Adipocyte (in vitro differentiated cells): ENCODE measurements around the gene WHRN.

ENCODE experiments used
- DNase-seq: peaks from one replicate; pipeline ENCODE4 v3.0.0-alpha.2; 2015; ENCODE audit warnings: low read depth
- H3K27me3 ChIP-seq: replicated peaks from 2 replicates; pipeline ENCODE4 v1.7.0; 2013; ENCODE audit warnings: mild to moderate bottlenecking, low read length, moderate library complexity; ENCODE audit not compliant: control insufficient read depth, insufficient read depth
- H3K36me3 ChIP-seq: 2 replicates; pipeline ENCODE4 v1.7.0; 2013; ENCODE audit warnings: low read length, mild to moderate bottlenecking, moderate library complexity; ENCODE audit not compliant: control insufficient read depth, insufficient read depth, severe bottlenecking
- H3K4me1 ChIP-seq: 2 replicates; pipeline ENCODE4 v1.7.0; 2013; ENCODE audit warnings: mild to moderate bottlenecking, low read length, moderate library complexity; ENCODE audit not compliant: control insufficient read depth, insufficient read depth
- H3K4me3 ChIP-seq: 2 replicates; pipeline ENCODE4 v1.7.0; 2013; ENCODE audit warnings: mild to moderate bottlenecking, low read length, moderate library complexity
- H3K9ac ChIP-seq: 2 replicates; pipeline ENCODE4 v1.7.0; 2013; ENCODE audit warnings: mild to moderate bottlenecking, low read length, moderate library complexity
- H3K9me3 ChIP-seq: 2 replicates; pipeline ENCODE4 v1.7.0; 2013; ENCODE audit warnings: mild to moderate bottlenecking, low read length, moderate library complexity; ENCODE audit not compliant: control insufficient read depth

WHRN gene

DNA sequence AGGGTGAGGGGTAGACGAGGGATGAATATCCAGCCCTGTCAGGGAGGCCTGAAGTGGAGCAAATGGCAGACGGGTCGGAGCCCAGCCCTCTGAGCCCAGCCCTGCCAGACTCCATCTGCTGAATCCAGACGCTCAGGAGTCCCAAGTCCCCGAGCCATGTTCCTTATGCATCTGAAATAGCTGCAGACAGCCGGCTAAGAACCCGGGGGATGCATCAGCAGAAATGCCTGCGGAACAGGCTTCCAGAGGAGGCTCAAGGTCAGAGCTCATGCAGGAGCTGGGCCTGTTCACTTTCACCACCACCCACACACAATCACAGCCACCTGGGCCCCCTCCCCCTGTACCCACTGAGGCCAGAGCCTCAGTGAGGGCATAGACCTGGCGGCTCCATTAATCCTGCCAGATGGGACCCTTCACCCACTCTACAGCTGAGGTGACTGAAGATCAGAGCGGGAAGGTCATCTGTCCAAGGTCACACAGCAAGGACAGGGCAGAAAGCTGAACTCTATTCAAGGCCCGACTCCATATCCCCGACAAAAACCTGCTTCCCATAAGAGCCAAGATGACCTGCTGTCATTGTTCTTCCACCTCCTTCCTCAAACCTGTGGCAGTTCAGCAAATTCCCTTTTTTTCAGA, 93.1 kb downstream of the WHRN start:
- H3K4me1 ChIP-seq, result peaks cover 9% of the 10 kb centered on the region
- DNase-seq, result no peak
- peaks cover 24% of the 10 kb centered on the region for H3K27me3 ChIP-seq
- no peak overlapping the region for H3K4me3 ChIP-seq
- H3K9ac ChIP-seq, result no peak overlapping the region
- no peaks in the 10 kb centered on the region for H3K36me3 ChIP-seq
- H3K9me3 ChIP-seq, result no peaks in the 10 kb centered on the region

DNA sequence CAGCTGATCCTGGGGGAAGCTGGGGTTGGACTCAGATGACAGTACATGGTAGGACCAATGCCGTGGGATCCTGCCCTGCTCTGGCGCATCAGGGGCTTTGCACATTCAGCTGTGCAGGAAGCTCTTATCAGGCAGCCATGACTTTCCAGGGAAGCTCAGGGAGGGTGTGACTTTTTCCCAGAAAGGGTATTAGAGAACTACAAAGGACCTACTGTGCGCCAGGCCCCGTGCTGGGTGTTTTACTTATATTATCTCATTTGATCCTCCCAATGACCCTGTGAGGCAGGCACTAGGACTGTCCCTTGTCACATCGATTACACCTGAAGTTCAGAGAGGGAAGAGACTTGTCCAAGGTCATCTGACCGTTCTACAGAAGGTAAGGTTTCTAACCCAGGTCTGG, 93.8 kb downstream of the WHRN start:
- Histone ChIP-seq H3K4me3 (no peak overlapping the region), H3K4me1 (peaks cover 9% of the 10 kb centered on the region), H3K36me3 (no peaks in the 10 kb centered on the region), H3K9ac (no peak overlapping the region), H3K27me3 (peaks cover 26% of the 10 kb centered on the region), H3K9me3 (no peaks in the 10 kb centered on the region)
- no peak for DNase-seq

DNA sequence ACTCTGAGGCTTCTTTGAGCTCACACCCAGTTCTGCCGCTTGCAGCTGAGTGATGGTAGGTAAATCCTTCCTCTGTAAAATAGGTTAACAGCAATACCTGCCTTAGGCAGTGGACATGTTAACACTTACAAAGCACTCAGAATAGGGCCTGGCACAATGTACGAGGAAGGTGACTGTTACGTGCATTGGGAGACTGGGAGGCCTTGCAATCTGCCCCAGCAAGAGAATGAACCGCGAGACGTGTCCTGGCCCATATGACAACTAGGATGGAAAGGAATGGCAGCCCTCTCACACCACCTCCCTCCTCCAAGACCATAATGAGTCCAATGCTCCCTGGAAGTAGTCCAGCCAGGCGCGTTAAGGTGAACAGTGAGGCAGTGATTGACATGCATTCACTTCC, 94.4 kb downstream of the WHRN start:
- DNase-seq, result no peak
- no peak overlapping the region for H3K4me3 ChIP-seq
- peaks cover 9% of the 10 kb centered on the region for H3K4me1 ChIP-seq
- H3K9ac ChIP-seq, result no peak overlapping the region
- H3K27me3 ChIP-seq, result peaks cover 26% of the 10 kb centered on the region
- no peaks in the 10 kb centered on the region for H3K36me3 ChIP-seq
- no peaks in the 10 kb centered on the region for H3K9me3 ChIP-seq

DNA sequence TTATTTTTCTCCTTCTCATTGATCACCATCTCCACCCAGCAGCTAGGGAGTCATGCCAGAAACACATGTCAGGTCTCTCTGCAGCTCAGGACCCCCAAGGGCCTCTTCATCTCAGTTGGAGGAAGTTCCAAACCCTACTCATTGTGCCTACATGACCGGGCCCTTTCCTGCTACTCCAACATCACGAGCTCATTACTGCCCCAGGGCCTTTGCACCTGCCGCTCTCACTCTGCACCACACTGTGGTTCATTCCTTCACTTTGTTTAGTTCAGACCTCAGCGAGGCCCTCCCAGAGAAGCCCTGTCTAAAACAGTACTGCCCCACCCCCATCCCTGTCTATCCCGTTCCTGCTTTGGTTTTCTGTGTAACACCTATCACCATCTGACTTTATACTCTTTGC, 95.4 kb downstream of the WHRN start:
- Histone ChIP-seq H3K9me3 (no peaks in the 10 kb centered on the region), H3K27me3 (peaks cover 26% of the 10 kb centered on the region), H3K36me3 (no peaks in the 10 kb centered on the region), H3K4me1 (peaks cover 9% of the 10 kb centered on the region), H3K9ac (no peak overlapping the region), H3K4me3 (no peak overlapping the region)
- no peak for DNase-seq

DNA sequence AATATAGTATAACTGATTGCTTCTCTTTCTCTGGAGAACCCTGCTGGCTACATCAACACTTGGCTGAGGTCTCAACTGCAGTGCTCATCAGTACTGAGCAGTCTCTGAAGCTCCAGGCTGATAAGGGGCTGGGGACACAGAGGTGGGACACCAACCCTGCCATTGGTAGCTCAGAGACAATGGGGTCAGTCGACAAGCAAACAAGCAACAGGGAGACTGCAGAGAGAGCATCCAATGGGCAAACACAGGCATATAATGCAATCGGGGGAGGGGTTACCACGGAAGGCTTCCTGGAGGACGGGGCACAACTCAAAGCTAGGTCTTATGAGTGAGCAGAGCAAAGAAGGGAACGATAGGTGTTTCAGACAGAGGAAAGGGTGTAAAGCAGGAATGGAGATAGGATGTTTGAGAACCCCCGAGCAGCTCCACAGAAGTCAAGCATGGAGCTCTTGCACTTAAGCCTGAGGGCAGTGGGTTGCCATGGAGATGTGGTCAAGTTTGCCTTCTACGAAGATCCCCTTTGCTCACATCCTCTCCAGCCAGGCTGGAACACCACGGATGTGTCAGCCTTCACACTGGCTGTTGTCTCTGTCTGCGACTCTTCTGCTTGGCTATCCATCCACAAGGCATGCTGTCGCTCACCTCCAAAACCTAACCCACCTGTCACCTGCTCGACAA, 96.0 kb downstream of the WHRN start:
- peaks cover 6% of the 10 kb centered on the region for H3K4me1 ChIP-seq
- H3K36me3 ChIP-seq, result no peaks in the 10 kb centered on the region
- no peak overlapping the region for H3K9ac ChIP-seq
- no peaks in the 10 kb centered on the region for H3K9me3 ChIP-seq
- peaks cover 26% of the 10 kb centered on the region for H3K27me3 ChIP-seq
- DNase-seq, result no peak
- H3K4me3 ChIP-seq, result no peak overlapping the region

DNA sequence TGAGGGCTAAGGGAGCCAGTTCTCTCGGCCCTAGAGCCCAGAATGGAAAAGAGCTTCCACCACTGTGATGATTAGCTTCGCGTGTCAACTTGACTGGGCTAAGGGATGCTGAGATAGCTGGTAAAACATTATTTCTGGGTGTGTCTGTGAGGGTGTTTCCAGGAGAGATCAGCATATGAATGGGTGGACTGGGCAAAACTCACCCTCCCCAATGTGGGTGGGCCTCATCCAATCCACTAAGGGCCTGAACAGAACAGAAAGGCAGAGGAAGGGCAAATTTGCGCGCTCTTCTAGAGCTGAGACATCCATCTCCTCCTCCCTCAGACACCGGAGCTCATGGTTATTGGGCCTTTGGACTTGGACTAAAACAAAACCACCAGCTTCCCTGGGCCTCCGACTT, 96.6 kb downstream of the WHRN start:
- Histone ChIP-seq H3K9me3 (no peaks in the 10 kb centered on the region), H3K9ac (no peak overlapping the region), H3K27me3 (peaks cover 29% of the 10 kb centered on the region), H3K36me3 (no peaks in the 10 kb centered on the region), H3K4me3 (no peak overlapping the region), H3K4me1 (peaks cover under 1% of the 10 kb centered on the region)
- no peak for DNase-seq

DNA sequence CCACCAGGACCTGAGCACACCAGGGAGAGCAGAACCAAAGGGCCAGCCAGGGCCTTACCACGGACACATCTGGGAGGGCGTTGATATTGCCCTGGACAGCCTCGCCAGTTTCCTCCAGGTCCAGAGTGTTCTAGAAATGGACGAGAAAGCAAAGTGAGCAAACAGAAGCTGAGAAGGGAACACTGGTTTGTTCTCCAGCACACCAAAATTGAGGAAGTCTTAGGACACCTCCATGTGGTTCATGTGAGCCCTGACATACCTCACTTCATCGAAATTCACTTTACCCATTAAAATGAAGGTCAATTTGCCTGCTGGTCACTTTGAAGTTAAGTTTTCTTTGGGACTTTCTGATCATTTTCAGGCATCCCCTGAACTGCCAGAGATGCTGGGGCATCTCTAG, 97.4 kb downstream of the WHRN start:
- no peak overlapping the region for H3K9ac ChIP-seq
- no peak for DNase-seq

DNA sequence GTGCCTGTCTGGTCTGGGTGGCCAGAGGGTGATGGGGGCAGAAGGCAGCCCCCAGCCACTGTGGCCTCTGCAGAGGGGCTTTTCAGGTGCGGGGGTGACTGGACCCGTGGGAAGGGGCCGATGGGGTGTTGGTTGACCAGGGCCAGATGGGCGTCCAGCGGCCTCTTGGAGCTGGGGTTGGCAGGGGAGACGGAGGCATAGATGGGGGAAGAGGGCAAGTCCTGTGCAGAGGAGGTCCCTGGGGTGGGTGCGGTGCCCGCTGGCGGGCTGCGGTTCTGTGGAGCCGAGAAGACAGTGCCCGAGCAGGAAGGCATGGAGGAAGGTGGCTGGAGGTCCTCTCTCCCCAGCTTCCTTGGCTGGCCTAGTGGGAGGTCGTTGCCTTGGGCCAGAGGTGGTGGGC, 98.8 kb downstream of the WHRN start:
- Histone ChIP-seq H3K27me3 (peaks cover 28% of the 10 kb centered on the region), H3K9ac (no peak overlapping the region), H3K9me3 (no peaks in the 10 kb centered on the region), H3K4me1 (no peaks in the 10 kb centered on the region), H3K36me3 (no peaks in the 10 kb centered on the region), H3K4me3 (no peak overlapping the region)
- no peak for DNase-seq

More for the DNA sequence above, 97.4 kb downstream of the WHRN start:
- no peaks in the 10 kb centered on the region for H3K4me1 ChIP-seq
- H3K4me3 ChIP-seq, result no peak overlapping the region
- H3K9me3 ChIP-seq, result no peaks in the 10 kb centered on the region
- peaks cover 32% of the 10 kb centered on the region for H3K27me3 ChIP-seq
- no peaks in the 10 kb centered on the region for H3K36me3 ChIP-seq

DNA sequence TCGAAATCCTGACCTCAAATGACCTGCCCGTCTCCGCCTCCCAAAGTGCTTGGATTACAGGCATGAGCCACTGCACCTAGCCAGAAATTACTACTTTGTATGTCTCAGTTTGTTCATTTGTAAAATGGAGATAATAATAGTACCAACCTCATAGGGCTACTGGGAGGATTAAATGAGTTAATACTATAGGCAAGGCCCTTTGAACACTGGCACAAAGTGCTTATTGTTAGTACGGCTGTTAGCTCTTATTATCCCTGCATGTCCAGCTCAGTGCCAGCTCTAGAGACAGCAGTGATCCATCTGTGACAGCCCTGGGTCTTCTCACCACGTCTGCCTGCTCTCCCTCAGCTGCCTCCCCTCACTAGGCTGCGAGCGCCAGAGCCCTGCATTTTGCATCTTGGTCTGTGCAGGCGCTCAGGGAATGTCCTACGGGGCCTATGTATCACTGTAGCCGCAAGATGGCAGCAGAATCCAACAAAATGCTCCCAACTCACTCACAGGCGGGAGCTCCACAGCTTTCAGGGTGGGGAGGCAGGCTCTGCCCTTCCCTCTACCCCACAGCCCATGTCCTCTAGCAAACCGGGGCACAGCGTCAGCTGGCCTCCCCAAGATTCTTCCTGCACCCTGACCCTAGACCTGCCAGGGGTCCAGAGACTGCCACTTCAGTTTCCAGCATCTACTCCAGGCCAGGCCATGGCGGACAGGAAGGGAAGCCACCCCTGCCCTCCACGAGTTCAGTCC, 99.8 kb downstream of the WHRN start:
- no peak overlapping the region for H3K9ac ChIP-seq
- DNase-seq, result peak; percentile 92

DNA sequence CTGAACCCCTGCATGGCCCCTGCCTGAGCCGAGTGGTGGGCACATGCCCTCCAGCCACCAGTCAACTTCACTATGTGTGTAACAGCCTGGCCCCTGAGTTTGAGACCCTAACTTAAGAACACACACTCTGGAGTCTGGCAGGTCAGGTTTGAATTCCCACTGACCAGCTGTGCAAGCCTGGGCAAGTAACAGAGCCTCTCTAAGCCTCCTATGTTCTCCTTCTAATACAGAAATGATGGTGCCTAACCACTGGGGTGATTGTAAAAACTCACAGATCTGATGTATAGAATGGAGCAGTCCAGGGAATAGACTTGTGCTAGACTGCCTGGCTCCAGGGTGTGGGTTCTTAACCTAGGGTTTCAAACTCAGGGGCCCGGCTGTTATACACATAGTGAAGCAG, 100.7 kb downstream of the WHRN start:
- Histone ChIP-seq H3K4me3 (no peak overlapping the region), H3K36me3 (no peaks in the 10 kb centered on the region), H3K9me3 (no peaks in the 10 kb centered on the region), H3K4me1 (peaks cover 9% of the 10 kb centered on the region), H3K27me3 (peaks cover 21% of the 10 kb centered on the region), H3K9ac (no peak overlapping the region)
- no peak for DNase-seq

More for the DNA sequence above, 99.8 kb downstream of the WHRN start:
- Histone ChIP-seq H3K4me1 (peaks cover under 1% of the 10 kb centered on the region), H3K9me3 (no peaks in the 10 kb centered on the region), H3K4me3 (no peak overlapping the region), H3K27me3 (peaks cover 25% of the 10 kb centered on the region), H3K36me3 (no peaks in the 10 kb centered on the region)

DNA sequence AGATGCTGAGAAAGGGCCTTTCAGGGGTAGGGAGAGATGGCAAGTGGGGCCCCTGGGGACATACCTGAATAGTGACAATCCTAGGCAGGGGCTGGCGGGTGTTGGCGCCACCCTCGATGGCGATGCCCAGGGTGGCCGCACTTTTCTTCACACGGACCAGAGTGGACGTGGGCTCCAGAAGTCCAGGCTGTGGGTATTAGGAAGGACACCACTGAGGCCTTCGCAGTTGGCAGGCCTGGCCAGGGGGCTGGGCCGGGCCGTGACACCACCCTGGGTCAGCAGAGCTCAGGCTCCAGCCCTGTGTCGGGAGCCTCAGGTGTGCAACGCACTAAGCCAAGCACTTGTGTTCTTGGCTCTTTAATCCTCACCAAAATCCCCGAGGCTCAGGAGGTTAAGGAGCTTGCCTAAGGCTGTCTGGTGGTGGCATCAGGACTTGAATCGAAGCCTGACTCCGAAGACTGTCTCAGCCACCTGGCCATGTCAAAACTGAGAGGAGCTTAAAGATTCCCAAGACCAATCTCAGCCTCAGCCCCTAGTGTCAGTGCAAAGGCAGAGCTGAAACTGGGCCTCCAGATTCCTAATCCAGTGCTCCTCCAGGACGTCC, 102.0 kb downstream of the WHRN start:
- Histone ChIP-seq H3K4me3 (no peak overlapping the region), H3K4me1 (peaks cover 12% of the 10 kb centered on the region), H3K36me3 (no peaks in the 10 kb centered on the region), H3K9ac (no peak overlapping the region), H3K27me3 (peaks cover 11% of the 10 kb centered on the region), H3K9me3 (no peaks in the 10 kb centered on the region)
- no peak for DNase-seq
